A549 (cell line): ENCODE data around the gene LGALS7. TPM values are rescaled to one million over a fixed set of nuclear protein-coding genes. Genes with fewer than 3 reads are reported as not detected.

Source experiments
- ATAC-seq, 2 experiments: fragments of 200-7000 bp in 1 of 2; fragments of >200 bp in 1 of 2; cut with Nextera tagmentation in 1 of 2; cut with Tn5 transposase in 1 of 2; 3 replicates each; pipeline versions ENCODE4 v1.8.0 to v1.9.1; 2018 to 2020; ENCODE audit warnings: mild to moderate bottlenecking in 1 of 2, moderate library complexity in 1 of 2
- CTCF ChIA-PET: fragments of 300-600 bp; sonication (Branson Sonifier 250); formaldehyde crosslinking; extraction: SDS; loops from one replicate; lab custom pipeline; 2021; ENCODE audit warnings: antibody characterized with exemption, inconsistent platforms; lab: Yijun Ruan, JAX
- POLR2A ChIA-PET: fragments of 350-600 bp; formaldehyde crosslinking; extraction: SDS; loops from one replicate; lab custom pipeline; 2021; ENCODE audit warnings: antibody characterized with exemption, inconsistent platforms; lab: Yijun Ruan, JAX
- DNase-seq, 2 experiments: peaks; one replicate each; pipeline versions ENCODE4 v3.0.0 to v3.0.0-alpha.2; 2011 to 2016; ENCODE audit warnings: low read depth in 1 of 2, low spot score in 1 of 2
- FAIRE-seq: peaks from 2 replicates; lab custom pipeline; 2011; peaks lifted over from hg19 to GRCh38; lab: Jason Lieb, UNC
- H3K27ac ChIP-seq, 2 experiments: fragments of >200 bp; sonication (Bioruptor Twin); formaldehyde crosslinking; 3 replicates each; pipeline ENCODE4 v1.5.1; 2016 to 2017
- H3K4me1 ChIP-seq: fragments of >200 bp; sonication (Bioruptor Twin); formaldehyde crosslinking; 3 replicates; pipeline ENCODE4 v1.6.1; 2016
- H3K4me2 ChIP-seq: fragments of >200 bp; sonication (Bioruptor Twin); formaldehyde crosslinking; 3 replicates; pipeline ENCODE4 v1.6.1; 2016
- H3K4me3 ChIP-seq: fragments of >200 bp; sonication (Bioruptor Twin); formaldehyde crosslinking; 3 replicates; pipeline ENCODE4 v1.5.1; 2016
- H3K9me3 ChIP-seq: fragments of >200 bp; sonication (Bioruptor Twin); formaldehyde crosslinking; 3 replicates; pipeline ENCODE4 v1.6.1; 2016
- CHD4 ChIP-seq: fragments of 200-600 bp; sonication (generic); IDR thresholded peaks from 2 replicates; pipeline ENCODE4 v1.6.1; 2016; ENCODE audit warnings: antibody characterized with exemption, mild to moderate bottlenecking, borderline replicate concordance
- EHF ChIP-seq: fragments of 250-450 bp; sonication (Bioruptor Pico); IDR thresholded peaks from 2 replicates; pipeline ENCODE4 v1.5.0; 2020; ENCODE audit warnings: mild to moderate bottlenecking
- EHMT2 ChIP-seq: fragments of 200-600 bp; sonication (generic); IDR thresholded peaks from 2 replicates; pipeline ENCODE4 v1.6.1; 2016; ENCODE audit warnings: antibody characterized with exemption, low read depth, mild to moderate bottlenecking, moderate library complexity
- EP300 ChIP-seq, 2 experiments: fragments of >200 bp; sonication (Bioruptor Twin); formaldehyde crosslinking; IDR thresholded peaks; 2 replicates in 1 of 2; 3 replicates in 1 of 2; pipeline ENCODE4 v1.6.1; 2016 to 2017
- ESRRA ChIP-seq: fragments of 150-350 bp; IDR thresholded peaks from 2 replicates; pipeline ENCODE4 v1.6.1; 2014; ENCODE audit warnings: mild to moderate bottlenecking, low read length, borderline replicate concordance
- FOSB ChIP-seq: fragments of 250-450 bp; sonication (Bioruptor Pico); IDR thresholded peaks from 2 replicates; pipeline ENCODE4 v1.5.0; 2020; ENCODE audit warnings: mild to moderate bottlenecking, moderate library complexity
- FOSL2 ChIP-seq, 2 experiments: fragments of 450-650 bp in 1 of 2; fragments of >200 bp in 1 of 2; sonication (Bioruptor Twin) in 1 of 2; formaldehyde crosslinking; IDR thresholded peaks; 2 replicates each; pipeline versions ENCODE4 v1.5.0 to v1.6.1; 2016 to 2020; ENCODE audit warnings: mild to moderate bottlenecking in 1 of 2, moderate library complexity in 1 of 2
- FOXS1 ChIP-seq: fragments of 250-450 bp; sonication (Bioruptor Pico); IDR thresholded peaks from 2 replicates; pipeline ENCODE4 v1.5.0; 2020; ENCODE audit warnings: mild to moderate bottlenecking, moderate library complexity
- GATA3 ChIP-seq: IDR thresholded peaks from 2 replicates; pipeline ENCODE4 v1.6.1; 2012; ENCODE audit warnings: borderline replicate concordance
- HEYL ChIP-seq: fragments of 250-450 bp; sonication (Bioruptor Pico); IDR thresholded peaks from 2 replicates; pipeline ENCODE4 v1.8.0; 2021; ENCODE audit warnings: mild to moderate bottlenecking, moderate library complexity
- HOXA7 ChIP-seq: fragments of 250-450 bp; sonication (Bioruptor Pico); IDR thresholded peaks from 2 replicates; pipeline ENCODE4 v1.5.0; 2020; ENCODE audit warnings: mild to moderate bottlenecking, moderate library complexity
- HOXB13 ChIP-seq: fragments of 250-450 bp; sonication (Bioruptor Pico); IDR thresholded peaks from 2 replicates; pipeline ENCODE4 v1.5.0; 2020; ENCODE audit warnings: low read depth, mild to moderate bottlenecking, moderate library complexity
- HOXB5 ChIP-seq: fragments of 250-450 bp; sonication (Bioruptor Pico); IDR thresholded peaks from 2 replicates; pipeline ENCODE4 v1.5.0; 2020; ENCODE audit warnings: mild to moderate bottlenecking, moderate library complexity
- KDM1A ChIP-seq: fragments of 200-600 bp; sonication (generic); IDR thresholded peaks from 2 replicates; pipeline ENCODE4 v1.6.1; 2016; ENCODE audit warnings: low read depth, mild to moderate bottlenecking
- KDM5A ChIP-seq: fragments of 200-600 bp; sonication (generic); IDR thresholded peaks from 2 replicates; pipeline ENCODE4 v1.6.1; 2016; ENCODE audit warnings: antibody characterized with exemption, mild to moderate bottlenecking
- MAZ ChIP-seq: fragments of 150-350 bp; IDR thresholded peaks from 2 replicates; pipeline ENCODE4 v1.6.1; 2014; ENCODE audit warnings: antibody characterized with exemption, low read depth, low read length, borderline replicate concordance
- MYC ChIP-seq: IDR thresholded peaks from 2 replicates; pipeline ENCODE4 v1.6.1; 2012; ENCODE audit warnings: mild to moderate bottlenecking, inconsistent platforms, low read length, improper control_type of control experiment, borderline replicate concordance
- NPAS2 ChIP-seq: fragments of 250-450 bp; sonication (Bioruptor Pico); IDR thresholded peaks from 2 replicates; pipeline ENCODE4 v1.8.0; 2022; ENCODE audit warnings: mild to moderate bottlenecking, moderate library complexity, borderline replicate concordance
- SMC3 ChIP-seq: fragments of >200 bp; sonication (Bioruptor Twin); formaldehyde crosslinking; IDR thresholded peaks from 3 replicates; pipeline ENCODE4 v1.6.1; 2018; ENCODE audit warnings: inconsistent platforms
- SREBF2 ChIP-seq: fragments of 450-650 bp; IDR thresholded peaks from 2 replicates; pipeline ENCODE4 v1.6.1; 2014; ENCODE audit warnings: mild to moderate bottlenecking, moderate library complexity
- TFCP2L1 ChIP-seq: fragments of 250-450 bp; sonication (Bioruptor Pico); IDR thresholded peaks from 2 replicates; pipeline ENCODE4 v1.5.0; 2021; ENCODE audit warnings: mild to moderate bottlenecking
- TP53 ChIP-seq: fragments of 250-450 bp; sonication (Bioruptor Pico); IDR thresholded peaks from 2 replicates; pipeline ENCODE4 v1.5.0; 2021; ENCODE audit warnings: mild to moderate bottlenecking, moderate library complexity
- ZFP36 ChIP-seq: fragments of 450-650 bp; IDR thresholded peaks from 2 replicates; pipeline ENCODE4 v1.6.1; 2014; ENCODE audit warnings: borderline replicate concordance; ENCODE audit not compliant: partially characterized antibody
- ZNF302 ChIP-seq: fragments of 250-450 bp; sonication (Bioruptor Pico); IDR thresholded peaks from 2 replicates; pipeline ENCODE4 v1.9.0; 2021; ENCODE audit warnings: inconsistent platforms, mild to moderate bottlenecking, moderate library complexity
- ZSCAN20 ChIP-seq: fragments of 250-450 bp; sonication (Bioruptor Pico); IDR thresholded peaks from 2 replicates; pipeline ENCODE4 v1.8.0; 2022; ENCODE audit warnings: mild to moderate bottlenecking, moderate library complexity
- WGBS: methylation state at CpG from one replicate; pipeline ENCODE4 v1.1.6; 2017; ENCODE audit errors: missing lambda C conversion rate; 5-methylcytosine and 5-hydroxymethylcytosine counted together
- polyA plus RNA-seq, 4 experiments: library from polyadenylated mRNA; depleted of rRNA in 3 of 4; stranded (reverse); fragments of >200 nt; fragmentation: RNase III in 1 of 4; extraction: RNeasy Plus Mini Kit Qiagen cat#74134 plus additional on column Dnase treatment in 1 of 4; gene quantifications; 2 replicates in 3 of 4; 3 replicates in 1 of 4; pipeline ENCODE4 v1.2.3, GENCODE V29; 2011 to 2017
- TF ChIP-seq, protein P1 (sequence below): IDR thresholded peaks from 2 replicates; pipeline ENCODE4 v1.6.1; 2012
- TF ChIP-seq, protein P2 (sequence below): IDR thresholded peaks from 2 replicates; pipeline ENCODE4 v1.6.1; 2012
- TF ChIP-seq, protein P3 (sequence below): fragments of >200 bp; sonication (Bioruptor Twin); formaldehyde crosslinking; IDR thresholded peaks from 3 replicates; pipeline ENCODE4 v1.5.1; 2016
- TF ChIP-seq, protein P4 (sequence below): fragments of >200 bp; sonication (Bioruptor Twin); formaldehyde crosslinking; IDR thresholded peaks from 2 replicates; pipeline ENCODE4 v1.6.1; 2016

LGALS7 gene
- polyA plus RNA-seq, 2 of the 4 experiments (the other 2 are of a cell fraction): not detected

DNA sequence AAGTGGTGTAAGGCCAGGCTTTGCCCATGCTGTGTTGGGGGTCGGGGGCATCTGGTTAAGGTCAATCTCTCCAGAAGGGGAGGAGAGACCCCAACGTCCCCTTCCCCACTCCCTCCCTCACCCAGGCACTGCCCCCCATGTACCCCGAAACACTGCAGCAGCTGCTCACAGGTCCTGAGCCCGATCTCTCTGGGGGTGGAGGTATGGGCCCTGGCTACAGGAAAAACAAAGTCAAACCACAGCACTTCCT is 39.2 kb downstream of the LGALS7 start:
- peaks cover 75% of the 10 kb centered on the region for H3K4me1 ChIP-seq
- ChIA-PET CTCF (interaction anchor here (0.6 to 38.0 kb wide), 15 partner anchors 9 to 331 kb away, joined by 3 to 764 read pairs (median 7); partner anchors contain the start of genes ACTN4, FAM98C, MRPS12 and SARS2), POLR2A (interaction anchor here (1.0 to 3.2 kb wide), 9 partner anchors 8 to 197 kb away, joined by 3 to 14 read pairs (median 5); partner anchors contain the start of genes ACTN4, ECH1, EIF3K and MRPS12)
- peak overlapping the region; percentile 71 to 84 for H3K27ac ChIP-seq
- H3K9me3 ChIP-seq: no peaks in the 10 kb centered on the region
- peak in 1 of 2 experiments; percentile 73 for DNase-seq
- peak in 1 of 2 experiments; percentile 13; a peak in 4 of 6 replicates for ATAC-seq
- H3K4me2 ChIP-seq: peak overlapping the region; percentile 77
- WGBS: 66% methylated on average over 4 of the region's 4 CpGs
- no peak for TF ChIP-seq GATA3
- TF ChIP-seq EHF (CRISPR knock-in tag): no peak
- no peak for TF ChIP-seq FOSL2 (IDR thresholded peaks at IDR 0.05)
- no peak for TF ChIP-seq FOSL2 (CRISPR knock-in tag; IDR thresholded peaks at IDR 0.05)
- no peak for TF ChIP-seq SMC3
- TF ChIP-seq, protein P1, sequence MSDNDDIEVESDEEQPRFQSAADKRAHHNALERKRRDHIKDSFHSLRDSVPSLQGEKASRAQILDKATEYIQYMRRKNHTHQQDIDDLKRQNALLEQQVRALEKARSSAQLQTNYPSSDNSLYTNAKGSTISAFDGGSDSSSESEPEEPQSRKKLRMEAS: no peak
- no peak for TF ChIP-seq KDM5A
- TF ChIP-seq HOXB13 (CRISPR knock-in tag): no peak
- TF ChIP-seq, protein P2, sequence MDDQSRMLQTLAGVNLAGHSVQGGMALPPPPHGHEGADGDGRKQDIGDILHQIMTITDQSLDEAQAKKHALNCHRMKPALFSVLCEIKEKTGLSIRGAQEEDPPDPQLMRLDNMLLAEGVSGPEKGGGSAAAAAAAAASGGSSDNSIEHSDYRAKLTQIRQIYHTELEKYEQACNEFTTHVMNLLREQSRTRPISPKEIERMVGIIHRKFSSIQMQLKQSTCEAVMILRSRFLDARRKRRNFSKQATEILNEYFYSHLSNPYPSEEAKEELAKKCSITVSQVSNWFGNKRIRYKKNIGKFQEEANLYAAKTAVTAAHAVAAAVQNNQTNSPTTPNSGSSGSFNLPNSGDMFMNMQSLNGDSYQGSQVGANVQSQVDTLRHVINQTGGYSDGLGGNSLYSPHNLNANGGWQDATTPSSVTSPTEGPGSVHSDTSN: no peak
- TF ChIP-seq TFCP2L1: no peak
- TF ChIP-seq ESRRA: no peak
- no peak for TF ChIP-seq MAZ
- no peak for TF ChIP-seq TP53 (CRISPR knock-in tag)
- no peak for TF ChIP-seq HOXA7
- no peak for TF ChIP-seq ZNF302 (CRISPR knock-in tag)
- TF ChIP-seq, protein P3, sequence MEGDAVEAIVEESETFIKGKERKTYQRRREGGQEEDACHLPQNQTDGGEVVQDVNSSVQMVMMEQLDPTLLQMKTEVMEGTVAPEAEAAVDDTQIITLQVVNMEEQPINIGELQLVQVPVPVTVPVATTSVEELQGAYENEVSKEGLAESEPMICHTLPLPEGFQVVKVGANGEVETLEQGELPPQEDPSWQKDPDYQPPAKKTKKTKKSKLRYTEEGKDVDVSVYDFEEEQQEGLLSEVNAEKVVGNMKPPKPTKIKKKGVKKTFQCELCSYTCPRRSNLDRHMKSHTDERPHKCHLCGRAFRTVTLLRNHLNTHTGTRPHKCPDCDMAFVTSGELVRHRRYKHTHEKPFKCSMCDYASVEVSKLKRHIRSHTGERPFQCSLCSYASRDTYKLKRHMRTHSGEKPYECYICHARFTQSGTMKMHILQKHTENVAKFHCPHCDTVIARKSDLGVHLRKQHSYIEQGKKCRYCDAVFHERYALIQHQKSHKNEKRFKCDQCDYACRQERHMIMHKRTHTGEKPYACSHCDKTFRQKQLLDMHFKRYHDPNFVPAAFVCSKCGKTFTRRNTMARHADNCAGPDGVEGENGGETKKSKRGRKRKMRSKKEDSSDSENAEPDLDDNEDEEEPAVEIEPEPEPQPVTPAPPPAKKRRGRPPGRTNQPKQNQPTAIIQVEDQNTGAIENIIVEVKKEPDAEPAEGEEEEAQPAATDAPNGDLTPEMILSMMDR: no peak
- TF ChIP-seq EP300 (IDR thresholded peaks at IDR 0.05): no peak
- no peak for TF ChIP-seq EHMT2
- no peak for TF ChIP-seq NPAS2 (CRISPR knock-in tag)
- TF ChIP-seq, protein P4, sequence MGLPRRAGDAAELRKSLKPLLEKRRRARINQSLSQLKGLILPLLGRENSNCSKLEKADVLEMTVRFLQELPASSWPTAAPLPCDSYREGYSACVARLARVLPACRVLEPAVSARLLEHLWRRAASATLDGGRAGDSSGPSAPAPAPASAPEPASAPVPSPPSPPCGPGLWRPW: no peak
- H3K4me3 ChIP-seq: no peak overlapping the region
- peak; percentile 87 for FAIRE-seq

DNA sequence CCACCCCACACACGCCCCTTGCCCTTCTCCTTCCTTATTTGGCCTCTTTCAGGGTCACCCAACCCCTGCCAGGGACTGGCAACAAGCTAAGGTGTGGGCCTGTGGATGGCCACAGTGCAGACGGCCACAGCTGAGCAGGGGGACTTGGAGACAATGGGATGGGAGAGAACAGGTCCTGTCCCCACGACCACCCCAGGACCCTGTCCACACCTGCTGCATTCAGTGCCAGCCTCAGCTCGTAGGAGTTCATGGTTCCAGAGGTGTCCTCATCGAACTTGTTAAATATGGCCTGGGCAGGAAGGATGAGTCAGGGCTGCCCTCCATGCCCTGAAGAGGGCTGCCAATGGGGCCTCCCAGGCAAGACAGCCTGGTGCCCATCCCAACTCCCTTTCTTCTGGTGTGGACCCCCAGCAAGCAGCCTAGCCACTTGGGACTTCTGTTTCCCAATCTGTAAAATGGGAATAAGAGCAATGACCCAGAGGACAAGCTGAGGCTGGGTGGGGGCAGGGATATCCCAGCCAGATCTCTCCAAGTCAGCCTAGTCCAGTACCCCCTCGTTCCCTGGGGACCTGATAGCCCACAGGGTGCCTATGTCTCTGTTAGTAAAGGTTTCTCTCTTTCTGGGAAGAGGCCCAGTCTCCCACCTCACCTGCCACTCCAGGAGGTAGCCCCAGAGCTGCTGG is 39.7 kb downstream of the LGALS7 start:
- Histone ChIP-seq H3K4me2 (peak overlapping the region; percentile 77), H3K27ac (peak overlapping the region; percentile 71 to 84), H3K4me3 (no peak overlapping the region), H3K9me3 (no peaks in the 10 kb centered on the region), H3K4me1 (peaks cover 79% of the 10 kb centered on the region)
- ChIA-PET CTCF (interaction anchor here (0.7 to 38.0 kb wide), 19 partner anchors 9 to 331 kb away, joined by 3 to 764 read pairs (median 4); partner anchors contain the start of genes ACTN4, FAM98C, MRPS12 and SARS2), POLR2A (interaction anchor here (1.0 to 3.2 kb wide), 7 partner anchors 8 to 197 kb away, joined by 3 to 14 read pairs (median 5); partner anchors contain the start of genes ACTN4, ECH1, MRPS12 and SARS2)
- peak; percentile 53 to 65 for DNase-seq
- 57% methylated on average over 6 of the region's 6 CpGs for WGBS
- ATAC-seq: peak; percentile 0 to 1; a peak in 2 of 6 replicates
- FAIRE-seq: peak; percentile 94
- no peak for TF ChIP-seq HEYL
- TF ChIP-seq GATA3: 0 out of 2 replicates have a peak, but pooled peaks have one; percentile 14
- no peak; the same call in 1 of the 2 replicates for TF ChIP-seq CHD4
- TF ChIP-seq ZFP36: no peak
- TF ChIP-seq, protein P4: no peak
- no peak for TF ChIP-seq ZSCAN20
- no peak; the same call in 1 of the 2 replicates for TF ChIP-seq FOSB
- TF ChIP-seq MYC: no peak
- peak; percentile 92 for TF ChIP-seq KDM1A
- TF ChIP-seq, protein P3: no peak
- no peak for TF ChIP-seq KDM5A
- TF ChIP-seq HOXB5 (CRISPR knock-in tag): no peak
- TF ChIP-seq NPAS2 (CRISPR knock-in tag): no peak
- TF ChIP-seq, protein P1: no peak
- TF ChIP-seq SREBF2: no peak
- TF ChIP-seq EHF (CRISPR knock-in tag): no peak
- no peak for TF ChIP-seq FOXS1
- no peak for TF ChIP-seq FOSL2 (IDR thresholded peaks at IDR 0.05)
- TF ChIP-seq FOSL2 (CRISPR knock-in tag; IDR thresholded peaks at IDR 0.05): peak; percentile 52
